Activated CD8-positive, alpha-beta memory T cell treated with anti-CD3 and anti-CD28 coated beads for 36 hours (primary cell): Measurements from ENCODE around the gene ATP6V0B. TPM values are rescaled to one million over a fixed set of nuclear protein-coding genes. Genes with fewer than 3 reads are reported as not detected.

Experiments
- CTCF ChIA-PET: fragments of 350-600 bp; sonication (Branson Sonifier 250); formaldehyde crosslinking; loops from one replicate; lab custom pipeline; 2021; ENCODE audit warnings: antibody characterized with exemption; lab: Charles Lee
- POLR2A ChIA-PET: fragments of 350-600 bp; sonication (Branson Sonifier 250); formaldehyde crosslinking; loops from one replicate; lab custom pipeline; 2021; ENCODE audit warnings: antibody characterized with exemption; lab: Charles Lee
- total RNA-seq, 2 experiments: library from RNA; stranded (reverse); gene quantifications; one replicate each; pipeline ENCODE4 v1.2.3, GENCODE V29; 2021

ATP6V0B gene
- total RNA-seq, 2 experiments from 2014 or later = 194 to 205 TPM

DNA sequence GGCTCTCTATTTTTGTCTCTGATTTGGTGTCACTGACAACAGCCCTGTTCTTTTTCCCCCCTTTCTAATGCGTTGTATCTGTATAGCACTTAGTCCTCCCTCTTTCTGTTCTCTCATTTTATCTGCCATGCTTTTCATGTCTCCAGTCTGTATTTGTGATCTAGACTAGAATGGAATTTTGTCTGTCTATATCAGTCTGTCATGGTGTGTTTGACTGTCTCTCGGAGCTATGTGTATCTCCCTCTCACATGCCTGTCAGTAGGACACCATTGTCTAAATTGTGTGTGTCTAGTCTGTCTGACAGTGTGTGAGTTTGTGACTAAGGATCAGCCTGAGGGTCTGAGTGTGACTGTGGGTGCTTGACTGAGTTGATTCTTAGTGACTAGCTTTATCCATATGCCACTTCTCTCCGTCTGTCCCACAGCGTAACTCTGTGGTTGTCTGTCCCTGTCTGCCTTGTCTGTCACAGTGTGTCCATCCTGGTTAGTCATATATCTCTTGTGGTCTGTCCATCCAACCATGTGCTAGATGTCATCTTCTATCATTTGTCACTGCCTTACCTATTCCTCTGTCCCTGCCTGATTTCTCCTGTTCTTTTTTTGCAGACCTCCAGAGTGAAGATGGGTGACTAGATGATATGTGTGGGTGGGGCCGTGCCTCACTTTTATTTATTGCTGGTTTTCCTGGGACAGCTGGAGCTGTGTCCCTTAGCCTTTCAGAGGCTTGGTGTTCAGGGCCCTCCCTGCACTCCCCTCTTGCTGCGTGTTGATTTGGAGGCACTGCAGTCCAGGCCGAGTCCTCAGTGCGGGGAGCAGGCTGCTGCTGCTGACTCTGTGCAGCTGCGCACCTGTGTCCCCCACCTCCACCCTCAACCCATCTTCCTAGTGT is 2.9 kb downstream of the ATP6V0B start:
- ChIA-PET POLR2A (no interaction called here), CTCF (interaction anchor here (0.6 kb wide), 1 partner anchor 272 kb away, joined by 3 read pairs; no protein-coding TSS in a partner anchor)

DNA sequence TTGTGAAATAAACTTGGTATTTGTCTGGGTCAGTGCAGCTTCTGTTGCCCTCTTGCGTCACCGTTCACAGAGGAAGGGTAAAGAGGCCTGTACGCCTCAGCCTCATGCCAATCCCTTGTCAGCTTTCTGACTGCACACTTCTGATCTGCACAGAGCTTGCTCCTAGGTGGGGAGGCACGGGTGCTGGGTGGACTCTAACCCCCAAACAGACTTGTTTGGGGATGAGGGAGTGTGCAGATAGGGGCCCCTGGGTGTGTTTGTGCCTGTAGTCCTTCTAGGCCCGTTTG is 3.4 kb downstream of the ATP6V0B start:
- POLR2A ChIA-PET = no interaction called here
- CTCF ChIA-PET = no interaction called here

DNA sequence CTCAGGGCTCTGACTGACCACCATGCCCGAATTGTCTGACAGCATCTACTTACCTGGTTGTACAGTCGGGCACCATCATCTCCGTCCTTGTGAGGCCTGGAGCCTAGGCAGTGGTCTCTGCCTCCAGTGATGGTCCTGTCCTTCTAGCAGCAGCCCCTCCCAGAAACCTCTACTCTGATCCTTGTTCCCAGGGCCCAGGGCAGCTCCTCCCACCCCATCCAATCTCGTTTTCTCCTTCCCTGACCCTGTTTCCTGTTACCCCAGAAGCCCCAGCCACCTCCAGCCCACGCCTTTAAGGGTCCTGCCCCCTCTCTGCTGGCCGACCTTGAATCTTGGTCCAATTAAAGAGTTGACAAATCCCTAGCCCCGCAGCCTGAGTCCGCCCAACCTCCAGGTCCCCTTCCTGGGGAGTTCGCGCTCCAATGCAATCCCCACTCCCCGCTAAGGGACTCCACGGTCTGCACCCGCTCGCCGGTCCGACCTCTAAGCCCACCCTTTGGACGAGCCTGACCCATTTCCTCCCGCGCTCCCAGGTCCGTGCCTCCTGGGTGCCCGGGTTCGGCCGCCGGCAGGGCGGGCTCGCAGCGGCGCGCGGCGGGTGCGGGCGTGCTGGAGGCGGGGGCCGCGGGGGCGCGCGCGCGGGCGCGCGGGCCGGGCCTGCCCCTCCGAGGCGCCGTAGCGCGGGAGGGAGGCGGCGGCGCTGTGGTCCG is 3.9 kb downstream of the ATP6V0B start, which contains the start of gene B4GALT2:
B4GALT2 (plus strand) TSS at position 660 of the 710 bp plus-strand sequence. CDS start 1,951 bp downstream, outside the sequence.
- ChIA-PET CTCF (no interaction called here), POLR2A (no interaction called here)

DNA sequence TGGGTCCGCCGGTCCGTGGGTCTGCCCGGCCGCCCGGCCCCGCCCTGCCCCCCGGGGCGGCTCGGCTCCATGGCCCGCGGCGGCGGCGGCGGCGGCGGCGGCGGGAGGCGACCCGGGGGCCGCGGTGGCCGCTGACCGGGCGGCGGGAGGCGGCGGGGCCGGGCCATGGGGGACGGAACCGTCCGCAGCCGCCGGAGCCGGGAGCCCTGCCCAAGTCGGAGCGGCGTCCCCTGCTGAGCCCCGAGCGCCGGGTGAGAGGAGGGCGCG is 4.4 kb downstream of the ATP6V0B start:
- CTCF ChIA-PET = interaction anchor here (1.6 kb wide), 1 partner anchor 11 kb away, joined by 4 read pairs; the partner anchor contains the start of gene CCDC24
- POLR2A ChIA-PET = interaction anchor here (0.6 kb wide), 1 partner anchor 749 kb away, joined by 12 read pairs; no protein-coding TSS in a partner anchor

DNA sequence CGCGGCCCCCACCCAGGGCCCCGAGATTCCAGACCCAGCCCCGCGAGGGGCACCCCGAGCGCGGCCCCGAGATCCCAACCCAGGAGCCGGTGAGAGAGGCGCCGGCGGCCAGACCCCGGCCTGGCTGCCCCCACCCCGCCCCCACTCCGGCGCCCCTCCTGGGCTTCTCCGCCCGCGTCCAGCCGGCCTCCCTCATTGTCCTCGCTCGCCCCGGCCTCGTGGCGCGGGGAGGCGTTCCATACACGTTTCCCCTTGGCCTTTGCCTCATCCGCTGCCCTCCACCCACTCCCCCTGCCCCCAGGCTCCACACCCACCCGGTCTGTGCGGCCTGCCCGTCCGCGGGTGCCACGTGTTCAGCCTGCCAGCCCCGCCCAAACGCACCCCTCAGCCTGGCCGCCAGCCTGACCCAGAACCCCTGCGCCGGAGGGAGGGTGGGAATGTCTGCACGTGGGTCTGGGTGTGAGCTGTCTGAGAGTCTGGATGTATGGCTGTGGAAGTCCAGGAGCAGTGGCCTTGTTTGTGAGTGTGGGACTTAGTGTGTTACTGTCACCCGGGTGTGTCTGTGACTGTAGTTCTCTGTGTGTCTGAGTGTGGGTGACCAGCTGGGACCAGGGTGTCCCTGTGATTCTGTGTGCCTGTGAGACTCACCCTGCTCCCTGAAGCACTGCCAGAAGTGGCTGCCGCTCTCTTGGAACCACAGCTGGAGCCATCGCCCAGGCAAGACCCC is 4.9 kb downstream of the ATP6V0B start:
- ChIA-PET CTCF (interaction anchor here (0.6 to 1.6 kb wide), 2 partner anchors 11 to 130 kb away, joined by 4 read pairs; partner anchors contain the start of gene CCDC24), POLR2A (interaction anchor here (0.6 kb wide), 1 partner anchor 749 kb away, joined by 12 read pairs; no protein-coding TSS in a partner anchor)

DNA sequence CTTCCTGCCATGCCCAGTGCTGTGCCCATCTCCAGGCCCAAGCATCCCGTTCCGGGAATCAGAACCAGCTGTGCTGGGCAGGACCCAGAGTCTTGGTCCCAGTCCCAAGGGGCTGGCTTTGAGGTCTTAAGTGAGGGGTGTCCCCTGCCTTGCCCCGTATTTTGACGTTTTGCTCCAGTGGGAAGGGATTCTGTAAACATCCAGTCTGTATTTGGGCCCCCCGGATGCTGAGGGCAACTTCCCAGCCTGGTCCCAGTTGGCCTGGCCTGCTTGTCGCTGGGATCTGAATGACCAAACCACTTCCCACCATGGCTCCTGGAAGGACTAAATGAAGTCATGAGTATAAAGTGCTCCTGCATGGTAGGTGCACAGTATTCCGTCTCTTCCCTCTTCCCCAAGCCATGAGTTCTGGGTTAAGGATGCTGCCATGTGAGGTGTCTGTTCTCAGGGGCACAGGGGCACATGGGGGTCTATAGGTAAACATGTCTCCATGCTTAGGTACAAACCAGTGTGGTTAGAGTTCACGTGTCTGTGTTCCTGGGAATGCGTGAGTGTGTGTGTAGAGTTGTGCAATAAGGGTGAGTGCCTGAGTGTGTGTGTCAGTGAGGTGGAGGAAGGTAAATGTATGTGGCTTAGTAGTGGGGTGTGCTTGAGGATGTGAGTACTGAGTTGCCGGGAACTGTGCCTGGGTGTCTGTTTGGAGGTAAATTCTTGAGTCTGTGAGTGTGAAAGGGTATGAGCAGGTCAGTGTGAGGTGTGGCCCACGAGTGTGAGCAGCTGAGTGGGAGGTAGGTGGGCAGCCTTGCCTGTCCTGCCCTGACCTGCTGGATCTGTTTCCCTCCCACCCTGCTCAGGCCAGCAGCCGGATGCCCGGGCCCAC is 5.7 kb downstream of the ATP6V0B start:
- CTCF ChIA-PET = interaction anchor here (0.6 to 1.6 kb wide), 2 partner anchors 10 to 129 kb away, joined by 4 read pairs; partner anchors contain the start of gene CCDC24

DNA sequence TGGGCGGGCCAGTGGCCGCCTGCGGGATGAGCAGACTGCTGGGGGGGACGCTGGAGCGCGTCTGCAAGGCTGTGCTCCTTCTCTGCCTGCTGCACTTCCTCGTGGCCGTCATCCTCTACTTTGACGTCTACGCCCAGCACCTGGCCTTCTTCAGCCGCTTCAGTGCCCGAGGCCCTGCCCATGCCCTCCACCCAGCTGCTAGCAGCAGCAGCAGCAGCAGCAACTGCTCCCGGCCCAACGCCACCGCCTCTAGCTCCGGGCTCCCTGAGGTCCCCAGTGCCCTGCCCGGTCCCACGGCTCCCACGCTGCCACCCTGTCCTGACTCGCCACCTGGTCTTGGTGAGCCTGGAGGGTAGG is 6.4 kb downstream of the ATP6V0B start:
- ChIA-PET CTCF (no interaction called here), POLR2A (no interaction called here)

More for the DNA sequence above, 5.7 kb downstream of the ATP6V0B start:
- POLR2A ChIA-PET = no interaction called here

DNA sequence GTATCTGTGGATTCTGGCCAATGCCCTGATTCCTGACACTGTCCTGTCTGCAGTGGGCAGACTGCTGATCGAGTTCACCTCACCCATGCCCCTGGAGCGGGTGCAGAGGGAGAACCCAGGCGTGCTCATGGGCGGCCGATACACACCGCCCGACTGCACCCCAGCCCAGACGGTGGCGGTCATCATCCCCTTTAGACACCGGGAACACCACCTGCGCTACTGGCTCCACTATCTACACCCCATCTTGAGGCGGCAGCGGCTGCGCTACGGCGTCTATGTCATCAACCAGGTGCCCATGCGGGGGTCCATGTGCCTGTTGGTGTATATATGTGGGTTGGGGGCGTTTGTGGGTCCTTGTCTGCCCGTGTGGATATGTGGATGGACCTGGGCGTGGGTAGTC is 6.9 kb downstream of the ATP6V0B start:
- CTCF ChIA-PET = no interaction called here
- POLR2A ChIA-PET = no interaction called here

DNA sequence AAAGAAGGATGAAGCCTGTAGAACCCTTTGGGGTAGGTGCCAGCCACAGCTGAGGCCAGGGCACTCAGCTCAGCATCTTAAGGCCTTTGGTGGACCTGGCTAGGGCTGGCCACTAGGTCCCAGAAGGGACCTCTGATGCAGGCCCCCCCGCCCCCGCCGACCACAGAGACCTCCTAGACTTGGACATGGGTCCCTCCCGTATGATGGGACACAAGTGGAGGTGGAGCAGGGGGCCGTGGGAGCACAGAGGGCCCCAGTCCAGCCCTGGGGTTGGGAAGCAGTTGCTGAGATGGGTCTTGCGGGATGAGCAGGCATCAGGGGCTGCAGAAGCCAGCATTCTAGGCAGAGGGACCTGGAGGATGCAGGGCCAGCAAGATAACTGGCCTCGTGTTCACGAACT is 7.5 kb downstream of the ATP6V0B start:
- ChIA-PET CTCF (no interaction called here), POLR2A (no interaction called here)

DNA sequence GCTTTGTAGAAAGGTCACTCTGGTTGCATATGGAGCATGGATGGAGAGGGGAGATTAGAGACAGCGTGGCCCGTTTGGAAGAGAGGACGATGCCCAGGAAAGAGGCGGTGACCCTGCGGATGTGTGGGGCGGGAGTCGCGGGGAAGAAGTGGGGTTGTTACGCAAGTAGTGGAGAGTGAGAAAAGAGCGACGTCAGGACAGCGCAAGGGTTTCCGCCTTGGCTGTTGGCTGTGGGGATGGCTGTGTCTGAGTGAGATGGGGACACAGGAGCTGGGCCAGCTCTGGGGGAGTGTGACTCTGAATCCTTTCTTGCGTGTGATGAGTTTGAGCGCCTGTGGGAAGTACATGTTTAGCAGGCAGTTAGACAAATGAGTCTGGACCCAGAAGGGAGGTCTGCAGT is 8.0 kb downstream of the ATP6V0B start:
- ChIA-PET CTCF (no interaction called here), POLR2A (no interaction called here)

DNA sequence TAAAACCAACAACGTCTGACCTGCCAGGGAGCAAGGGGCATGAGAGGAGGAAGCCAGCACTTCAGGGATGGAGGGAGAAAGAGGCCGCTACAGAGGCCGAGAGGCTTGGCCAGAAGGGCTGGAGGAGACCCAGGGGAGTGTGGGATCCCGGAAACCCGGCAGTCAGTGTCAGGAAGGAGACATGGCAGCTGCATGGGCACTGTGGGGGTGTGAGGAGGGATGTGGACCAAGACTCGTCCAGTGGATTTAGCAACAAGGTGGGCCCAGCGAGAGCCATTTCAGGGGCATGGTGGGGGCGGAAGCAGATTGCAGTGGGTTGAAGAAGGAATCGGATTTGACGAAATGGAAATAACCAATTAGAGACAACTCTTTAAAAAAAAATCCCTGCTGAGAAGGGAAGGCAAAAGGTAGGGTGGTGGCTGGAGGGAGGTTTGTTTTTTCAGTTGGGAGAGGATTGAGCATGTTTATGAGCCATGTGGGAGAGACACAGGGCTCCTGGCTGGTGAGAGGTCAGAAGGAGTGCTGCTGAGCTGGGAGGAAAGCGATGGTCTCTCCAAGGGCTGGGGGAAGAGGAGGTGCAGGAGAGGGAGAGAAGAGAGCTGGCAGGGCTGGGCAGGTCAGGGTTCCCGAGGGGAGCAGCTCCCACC is 8.6 kb downstream of the ATP6V0B start:
- ChIA-PET CTCF (no interaction called here), POLR2A (no interaction called here)

DNA sequence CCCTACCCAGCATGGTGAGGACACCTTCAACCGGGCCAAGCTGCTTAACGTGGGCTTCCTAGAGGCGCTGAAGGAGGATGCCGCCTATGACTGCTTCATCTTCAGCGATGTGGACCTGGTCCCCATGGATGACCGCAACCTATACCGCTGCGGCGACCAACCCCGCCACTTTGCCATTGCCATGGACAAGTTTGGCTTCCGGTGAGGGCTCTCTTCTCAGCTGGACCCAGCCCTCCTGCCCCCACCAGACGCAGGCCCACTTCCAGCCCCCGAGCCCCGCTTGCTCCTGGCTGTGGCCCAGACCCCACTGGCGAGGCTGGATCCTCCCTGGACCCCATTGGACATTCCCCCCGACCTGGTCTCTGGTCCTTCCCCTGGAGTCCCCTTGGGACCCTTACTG is 10.1 kb downstream of the ATP6V0B start:
- ChIA-PET CTCF (no interaction called here), POLR2A (no interaction called here)

DNA sequence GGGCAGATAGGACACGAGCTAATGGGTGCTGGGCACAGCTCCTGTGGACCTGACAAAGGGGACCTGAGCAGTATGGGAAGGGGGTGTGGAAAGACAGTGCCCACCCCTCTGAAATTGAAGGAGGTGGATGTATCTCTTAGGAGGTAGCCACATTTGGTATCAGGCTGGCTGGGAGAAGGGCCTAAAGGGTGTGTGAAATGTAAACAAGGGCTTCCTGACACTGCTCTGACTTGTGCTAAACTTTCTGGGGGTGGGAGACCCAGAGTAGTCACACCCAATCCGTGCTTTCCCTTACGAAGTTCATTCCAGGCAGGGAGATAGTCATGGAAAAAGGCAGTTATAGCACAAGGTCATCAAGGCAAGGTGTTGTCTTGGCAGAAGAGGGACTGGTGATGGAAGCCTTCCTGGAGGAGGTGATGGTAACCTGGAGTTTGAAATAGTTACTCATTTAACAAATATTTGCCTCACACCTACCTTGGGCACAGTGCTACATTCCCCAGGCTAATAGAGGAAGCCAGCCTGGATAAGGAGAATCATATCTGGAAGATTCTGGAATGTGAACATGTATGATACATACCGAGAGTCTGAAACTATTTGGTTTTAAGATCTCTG is 11.3 kb downstream of the ATP6V0B start:
- POLR2A ChIA-PET = interaction anchor here (0.5 kb wide), 1 partner anchor 753 kb away, joined by 4 read pairs; no protein-coding TSS in a partner anchor
- CTCF ChIA-PET = no interaction called here

DNA sequence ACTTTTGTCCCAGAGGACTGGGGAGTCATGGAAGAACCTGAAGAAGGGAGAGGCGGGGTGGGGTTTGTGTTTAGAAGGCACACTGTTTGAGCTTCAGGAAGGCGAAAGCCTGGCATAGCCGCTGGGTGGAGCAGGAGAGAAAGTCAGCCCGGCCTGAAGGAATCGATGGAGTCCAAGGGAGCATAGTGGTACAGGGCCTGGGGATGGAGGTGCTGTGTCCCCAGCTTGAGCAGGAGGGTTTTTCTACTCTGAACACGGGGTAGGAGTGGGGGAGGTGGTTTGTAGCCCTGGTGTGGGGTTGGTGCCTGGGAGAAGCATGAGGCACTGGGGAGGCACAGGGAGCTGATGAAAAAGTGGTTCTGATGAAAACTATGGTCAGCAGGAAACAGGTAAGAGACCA is 12.0 kb downstream of the ATP6V0B start:
- POLR2A ChIA-PET = no interaction called here
- CTCF ChIA-PET = no interaction called here

DNA sequence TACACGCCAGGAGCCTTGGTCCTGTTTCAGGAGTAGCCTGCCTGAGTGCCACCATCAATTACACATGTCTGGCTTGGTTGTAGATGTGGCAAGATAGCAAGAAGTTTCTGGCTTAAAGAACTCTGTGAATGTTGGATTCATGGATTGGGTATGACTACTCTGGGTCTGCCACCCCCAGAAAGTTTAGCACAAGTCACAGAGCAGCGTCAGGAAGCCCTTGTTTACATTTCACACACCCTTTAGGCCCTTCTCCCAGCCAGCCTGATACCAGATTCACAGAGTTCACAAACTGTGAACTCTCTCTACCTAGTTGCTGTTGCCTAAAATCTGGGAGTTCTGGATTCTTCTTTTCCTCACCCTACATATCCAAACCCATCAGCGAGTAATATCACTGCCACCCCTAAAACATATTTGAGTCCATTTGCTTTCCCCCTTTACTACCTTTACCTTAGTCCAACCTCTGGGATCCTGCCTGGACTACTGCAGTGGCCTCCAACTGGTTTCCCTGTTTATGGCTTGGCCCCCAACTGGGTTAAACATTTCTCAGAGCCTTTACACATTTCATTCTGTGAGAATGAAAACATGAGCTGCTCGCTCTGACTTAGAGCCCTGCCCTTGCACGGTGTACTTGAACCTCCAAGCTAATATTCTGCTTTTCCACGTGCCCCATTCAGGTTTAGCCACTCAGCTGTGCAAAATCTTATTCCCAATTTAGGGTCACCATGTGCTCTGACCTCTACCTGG is 12.6 kb downstream of the ATP6V0B start:
- ChIA-PET CTCF (interaction anchor here (1.8 kb wide), 1 partner anchor 12 kb away, joined by 6 read pairs; no protein-coding TSS in a partner anchor), POLR2A (interaction anchor here (0.6 kb wide), 1 partner anchor 815 kb away, joined by 4 read pairs; no protein-coding TSS in a partner anchor)

DNA sequence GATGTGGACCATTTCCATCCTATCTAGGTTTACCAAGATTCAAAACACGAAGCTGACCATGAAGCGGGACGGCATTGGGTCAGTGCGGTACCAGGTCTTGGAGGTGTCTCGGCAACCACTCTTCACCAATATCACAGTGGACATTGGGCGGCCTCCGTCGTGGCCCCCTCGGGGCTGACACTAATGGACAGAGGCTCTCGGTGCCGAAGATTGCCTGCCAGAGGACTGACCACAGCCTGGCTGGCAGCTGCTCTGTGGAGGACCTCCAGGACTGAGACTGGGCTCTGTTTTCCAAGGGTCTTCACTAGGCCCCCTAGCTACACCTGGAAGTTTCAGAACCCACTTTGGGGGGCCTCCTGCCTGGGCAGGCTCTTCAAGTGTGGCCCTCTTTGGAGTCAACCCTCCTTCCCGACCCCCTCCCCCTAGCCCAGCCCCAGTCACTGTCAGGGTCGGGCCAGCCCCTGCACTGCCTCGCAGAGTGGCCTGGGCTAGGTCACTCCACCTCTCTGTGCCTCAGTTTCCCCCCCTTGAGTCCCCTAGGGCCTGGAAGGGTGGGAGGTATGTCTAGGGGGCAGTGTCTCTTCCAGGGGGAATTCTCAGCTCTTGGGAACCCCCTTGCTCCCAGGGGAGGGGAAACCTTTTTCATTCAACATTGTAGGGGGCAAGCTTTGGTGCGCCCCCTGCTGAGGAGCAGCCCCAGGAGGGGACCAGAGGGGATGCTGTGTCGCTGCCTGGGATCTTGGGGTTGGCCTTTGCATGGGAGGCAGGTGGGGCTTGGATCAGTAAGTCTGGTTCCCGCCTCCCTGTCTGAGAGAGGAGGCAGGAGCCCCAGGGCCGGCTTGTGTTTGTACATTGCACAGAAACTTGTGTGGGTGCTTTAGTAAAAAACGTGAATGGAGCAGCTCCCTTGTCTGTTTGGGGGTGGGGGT is 15.8 kb downstream of the ATP6V0B start:
- CTCF ChIA-PET = interaction anchor here (0.7 to 3.6 kb wide), 6 partner anchors 9 to 58 kb away, joined by 3 to 11 read pairs (median 4); partner anchors contain the start of gene ATP6V0B

More for the DNA sequence above, 15.8 kb downstream of the ATP6V0B start:
- POLR2A ChIA-PET = interaction anchor here (0.8 to 1.6 kb wide), 2 partner anchors 16 to 42 kb away, joined by 5 to 8 read pairs; partner anchors contain the start of gene ATP6V0B
